HG03469 (cell line): ENCODE measurements around the gene GFRA4.

Experiments used
- ATAC-seq: cut with Tn5 transposase; IDR thresholded peaks from one replicate; pipeline ENCODE4 v1.9.1; 2021; ENCODE audit warnings: mild to moderate bottlenecking, moderate library complexity, moderate number of reproducible peaks; ENCODE audit not compliant: unreplicated experiment

The GFRA4 gene

DNA sequence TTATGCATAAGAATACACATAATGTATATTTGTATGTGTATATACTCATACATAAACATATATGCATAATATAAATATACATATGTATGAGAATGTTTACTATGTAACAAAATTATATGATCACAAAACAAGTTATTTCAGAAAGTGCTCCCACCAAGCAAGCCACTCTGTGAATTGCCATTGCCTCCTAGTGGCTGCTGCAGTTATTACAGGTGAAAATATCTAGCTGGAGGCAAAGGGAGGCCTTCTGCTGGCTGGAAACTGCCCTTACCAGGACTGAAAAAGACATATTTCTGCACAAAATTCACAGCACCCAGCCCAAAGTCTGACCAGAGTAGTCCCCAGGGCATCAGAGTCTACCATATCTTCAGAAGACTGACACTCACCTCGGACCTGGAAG, 33.0 kb upstream of the GFRA4 start:
- ATAC-seq, result no peak

DNA sequence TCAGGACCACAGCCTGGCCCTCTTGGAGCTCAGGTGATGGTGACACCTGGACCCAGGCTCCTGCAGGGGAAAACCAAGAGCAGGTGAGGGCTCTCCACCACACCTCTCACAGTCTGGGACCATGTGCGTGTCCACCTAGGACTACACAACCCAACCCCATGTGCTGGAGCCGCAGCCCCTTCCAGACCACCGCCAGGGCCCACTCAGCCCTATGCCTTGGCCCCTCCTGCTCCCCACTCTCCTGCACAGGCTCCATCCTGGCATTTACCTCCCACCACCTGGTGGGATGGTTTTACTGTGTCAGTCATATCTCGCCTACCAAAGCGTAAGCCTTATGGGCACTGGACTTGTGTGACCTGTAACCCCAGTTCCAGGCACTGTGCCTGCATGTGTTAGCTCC, 31.7 kb upstream of the GFRA4 start:
- no peak for ATAC-seq

DNA sequence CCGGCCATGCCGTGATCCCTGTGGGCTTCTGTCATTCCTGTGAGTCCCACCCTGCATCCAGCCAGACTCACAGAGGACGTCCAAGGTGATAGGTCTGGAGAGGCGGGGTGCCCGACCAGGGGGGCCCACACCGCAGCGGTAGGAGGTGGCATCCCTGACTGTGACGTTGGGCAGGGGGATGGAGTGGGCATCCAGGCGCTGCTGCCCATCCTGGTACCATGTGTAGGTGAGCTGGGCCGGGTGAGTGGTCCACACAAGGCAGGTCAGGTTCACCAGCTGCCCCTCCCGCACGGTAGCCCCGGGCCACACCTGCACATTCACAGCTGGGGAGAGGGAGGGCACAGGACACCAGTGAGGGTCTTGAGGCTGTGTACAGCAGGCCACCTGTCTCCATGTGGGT, 30.2 kb upstream of the GFRA4 start:
- no peak for ATAC-seq

DNA sequence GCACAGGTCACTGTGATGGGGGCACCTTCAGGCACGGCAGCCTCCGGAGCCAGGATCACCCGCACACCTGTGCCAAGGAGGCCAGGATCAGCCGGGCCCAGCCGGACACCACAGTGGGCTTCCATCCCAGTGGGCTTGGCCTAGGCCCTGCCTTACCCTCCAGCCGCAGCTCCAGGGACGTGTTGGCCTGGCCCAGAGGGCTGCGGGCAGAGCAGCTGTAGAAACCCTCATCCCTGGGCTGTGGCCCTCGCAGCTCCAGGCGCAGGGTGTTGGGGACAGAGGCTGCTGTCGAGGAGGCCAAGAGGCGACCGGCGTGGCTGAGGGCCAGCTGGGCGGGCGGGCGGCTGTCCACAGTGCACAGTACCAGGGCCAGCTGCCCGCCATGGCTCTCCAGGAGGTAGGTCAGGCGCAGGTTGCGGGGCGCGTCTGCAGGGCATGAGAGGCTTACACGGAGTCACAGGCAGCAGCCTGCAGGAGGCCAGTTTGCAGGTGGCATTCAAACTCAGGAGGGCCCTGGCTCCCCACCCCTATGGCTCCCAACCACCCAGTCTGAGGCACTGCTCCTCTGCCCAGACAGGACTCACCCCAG, 29.6 kb upstream of the GFRA4 start:
- ATAC-seq, result no peak

DNA sequence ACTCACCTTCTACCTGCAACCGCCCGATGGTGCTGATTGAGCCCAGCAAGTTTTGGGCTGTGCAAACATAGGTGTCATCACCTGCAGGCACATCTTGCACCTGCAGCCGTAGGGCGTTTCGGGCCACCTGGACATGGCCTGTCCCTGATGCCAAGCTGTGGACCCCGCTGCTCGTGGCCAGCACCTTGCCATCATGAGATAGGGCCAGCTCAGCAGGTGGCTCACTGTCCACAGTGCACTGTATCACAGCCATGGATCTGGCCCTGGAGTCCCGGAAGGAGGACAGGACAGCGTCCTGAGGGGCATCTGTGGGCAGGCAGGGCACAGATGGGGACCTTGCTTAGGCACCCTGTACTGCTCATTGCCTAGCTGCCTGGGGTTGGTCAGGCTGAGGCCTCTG, 28.7 kb upstream of the GFRA4 start:
- no peak for ATAC-seq

DNA sequence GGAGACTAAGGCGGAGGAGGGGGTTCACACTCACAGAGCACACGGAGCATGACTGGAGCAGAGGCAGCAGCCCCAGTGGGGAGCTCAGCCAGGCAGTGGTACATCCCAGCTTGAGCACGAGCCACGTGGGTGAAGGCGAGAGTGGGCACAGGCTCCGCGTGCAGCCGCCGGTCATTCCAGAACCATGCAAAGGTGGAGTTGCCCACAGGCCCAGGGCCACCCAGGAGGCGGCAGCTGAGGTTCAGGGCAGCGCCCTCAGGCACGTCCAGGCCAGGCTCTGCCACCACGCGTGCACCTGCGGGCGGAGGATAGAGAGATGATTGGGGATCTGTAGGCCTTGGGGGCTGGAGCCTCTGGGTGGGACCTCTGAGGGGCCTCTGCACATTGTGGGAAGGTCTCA, 28.1 kb upstream of the GFRA4 start:
- ATAC-seq, result no peak

DNA sequence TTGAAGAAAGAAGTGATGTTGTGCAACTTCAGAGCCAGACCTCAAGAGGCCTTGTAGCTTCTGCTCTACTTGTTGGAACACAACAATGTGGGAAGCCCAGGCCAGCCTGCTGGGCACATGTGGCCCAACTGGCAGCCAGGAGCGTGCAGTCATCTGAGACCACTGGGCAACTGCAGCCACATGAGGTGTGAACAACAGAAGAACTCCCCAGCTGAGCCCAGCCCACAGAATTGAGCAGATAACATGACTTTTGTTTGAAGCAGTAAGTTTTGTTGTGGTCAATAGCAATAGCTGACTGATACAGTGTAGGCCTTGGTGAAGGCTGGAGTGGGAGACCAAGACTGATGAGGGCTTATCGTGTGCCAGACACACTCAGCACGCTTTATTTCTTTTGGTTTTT, 27.2 kb upstream of the GFRA4 start:
- no peak for ATAC-seq

DNA sequence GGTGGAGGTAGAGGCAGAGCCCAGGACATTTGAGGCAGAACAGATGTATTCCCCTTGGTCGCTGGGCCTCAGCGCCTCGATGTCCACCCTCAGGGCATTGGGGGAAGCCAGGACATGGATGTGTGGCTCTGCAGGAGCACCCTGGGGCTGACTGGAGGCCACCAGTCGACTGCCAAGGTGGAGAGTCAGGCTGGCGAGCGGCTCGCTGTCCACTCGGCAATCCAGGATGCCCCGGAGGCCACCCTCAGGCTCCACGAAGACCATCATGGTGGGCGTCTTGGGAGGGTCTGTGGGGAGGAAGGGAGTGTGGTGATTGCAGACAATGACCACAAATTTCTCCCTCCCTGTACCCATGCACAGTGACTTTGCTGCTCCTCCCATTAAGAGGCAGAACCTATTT, 26.8 kb upstream of the GFRA4 start:
- ATAC-seq, result no peak

DNA sequence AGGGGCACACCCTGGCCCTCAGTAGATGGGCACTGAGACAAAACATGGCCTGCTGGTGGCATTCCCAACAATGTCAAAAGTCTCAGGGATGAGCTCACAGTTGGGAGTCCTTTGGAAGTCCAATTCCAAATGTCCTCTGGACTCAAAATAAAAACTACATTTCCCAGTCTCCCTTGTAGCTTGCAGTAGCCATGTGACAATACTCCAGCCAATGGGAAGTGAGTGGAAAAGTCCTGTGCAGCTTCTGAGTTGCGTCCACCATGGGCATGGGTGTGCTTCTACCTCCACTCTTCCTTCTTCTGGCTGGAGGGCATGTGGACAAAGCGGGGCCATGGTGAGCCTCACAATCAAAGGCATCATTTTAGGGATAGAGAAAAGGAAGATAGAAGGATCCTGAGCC, 24.5 kb upstream of the GFRA4 start:
- ATAC-seq, result no peak

DNA sequence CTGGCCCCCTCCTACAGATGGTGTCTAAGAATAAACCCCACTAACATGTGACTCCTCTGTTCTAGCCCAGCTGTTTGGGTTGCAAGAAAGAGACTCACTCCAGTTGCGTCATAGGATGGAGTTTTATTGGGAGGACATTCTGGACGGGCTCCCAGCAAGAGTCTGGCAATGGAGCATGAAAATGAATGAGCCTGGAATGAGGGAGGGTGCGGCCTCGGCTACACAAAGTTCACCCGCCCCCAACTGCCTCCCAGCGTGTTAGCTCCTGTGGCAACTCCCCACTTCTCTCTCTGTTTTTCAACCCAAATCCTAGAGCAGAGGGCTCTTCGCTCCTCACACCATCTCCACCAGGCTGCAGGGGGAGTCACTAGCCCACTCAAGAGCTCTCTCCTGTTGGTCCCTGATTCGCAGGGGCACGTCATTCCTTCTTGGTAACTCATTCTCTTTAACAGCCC, 23.7 kb upstream of the GFRA4 start:
- ATAC-seq, result no peak

DNA sequence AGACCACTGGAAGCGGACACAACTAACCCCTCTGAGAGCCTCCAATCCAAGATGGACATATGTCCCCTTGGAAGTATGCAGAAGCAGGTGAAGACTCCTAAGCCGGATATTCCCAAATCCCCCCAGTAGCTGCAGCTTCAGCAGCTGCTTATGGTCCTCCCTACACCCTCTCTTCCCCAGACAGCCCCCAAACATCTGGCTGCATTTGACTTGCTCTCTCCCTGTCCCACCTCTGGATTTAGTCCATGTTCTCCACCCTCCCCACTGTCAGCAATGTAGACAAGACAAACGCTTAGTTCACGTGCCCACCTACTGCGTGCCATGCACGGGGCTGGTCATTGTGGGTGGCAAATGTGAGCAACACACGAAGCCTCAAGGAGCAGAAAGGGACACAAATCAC, 23.2 kb upstream of the GFRA4 start:
- ATAC-seq, result no peak

DNA sequence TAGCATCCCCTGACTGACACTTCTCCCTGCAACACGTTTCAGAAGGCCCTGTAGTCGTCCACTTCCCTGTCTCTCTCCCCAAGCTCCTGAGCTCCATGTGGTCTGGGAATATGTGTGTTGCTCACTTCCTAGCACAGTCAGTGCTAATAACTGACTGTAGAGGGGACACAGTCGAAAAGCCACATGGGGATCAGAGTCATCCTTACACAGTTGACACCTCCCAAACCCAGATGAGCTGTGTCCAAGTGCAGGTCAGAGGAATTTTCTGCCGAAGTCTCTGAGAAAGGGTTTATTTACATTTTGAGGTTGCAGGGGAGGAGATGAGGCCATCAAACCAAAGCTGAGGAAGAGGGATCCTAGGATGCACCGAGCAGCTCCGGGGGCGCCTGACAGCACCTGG, 22.1 kb upstream of the GFRA4 start:
- ATAC-seq, result no peak

DNA sequence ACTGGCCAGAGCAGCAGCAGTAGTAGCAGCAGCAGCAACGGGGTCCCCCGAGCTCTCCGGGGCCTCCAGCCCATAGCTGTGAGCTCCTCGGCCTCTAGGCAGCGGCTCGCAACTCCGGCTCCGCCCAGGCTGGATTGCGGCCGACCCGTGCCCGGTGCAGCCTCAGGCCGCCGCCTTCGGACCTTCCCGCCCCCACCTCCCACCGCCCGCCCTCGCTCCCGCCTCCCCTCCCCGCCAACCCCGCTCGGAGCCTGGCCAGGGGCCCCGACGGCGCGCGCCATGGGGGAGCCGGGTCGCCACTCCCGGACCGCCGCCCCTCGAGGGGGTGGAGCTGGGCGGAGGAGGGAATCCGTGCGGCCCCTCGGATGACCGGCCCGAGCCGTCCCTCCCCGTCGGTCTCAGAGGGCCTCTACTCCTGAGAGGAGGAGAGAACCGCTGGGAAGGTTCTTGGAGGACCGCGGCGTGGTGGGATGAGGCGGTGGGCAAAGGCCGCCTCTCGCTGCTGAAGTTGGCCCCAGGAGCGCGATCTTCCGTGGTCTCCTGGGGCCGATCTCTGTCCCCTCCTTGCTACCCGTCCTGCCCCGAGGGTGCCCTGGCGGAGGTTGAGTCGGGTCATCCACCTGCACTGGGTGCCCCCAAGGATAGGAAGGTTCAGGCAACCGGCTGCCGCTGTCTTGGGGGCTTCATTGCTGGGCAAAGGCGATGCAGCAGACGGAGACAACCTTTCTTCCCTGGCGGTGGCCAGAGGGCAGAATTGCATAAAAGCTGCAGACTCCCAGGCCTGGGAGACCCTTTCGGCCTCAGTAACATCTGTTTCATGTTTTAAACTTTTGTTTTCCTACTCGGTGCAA, 19.0 kb upstream of the GFRA4 start, which contains the start of gene ADAM33:
ADAM33 (minus strand) TSS at position 80 of the 851 bp plus-strand sequence; CDS start at position 74, 6 bp downstream.
- no peak for ATAC-seq

DNA sequence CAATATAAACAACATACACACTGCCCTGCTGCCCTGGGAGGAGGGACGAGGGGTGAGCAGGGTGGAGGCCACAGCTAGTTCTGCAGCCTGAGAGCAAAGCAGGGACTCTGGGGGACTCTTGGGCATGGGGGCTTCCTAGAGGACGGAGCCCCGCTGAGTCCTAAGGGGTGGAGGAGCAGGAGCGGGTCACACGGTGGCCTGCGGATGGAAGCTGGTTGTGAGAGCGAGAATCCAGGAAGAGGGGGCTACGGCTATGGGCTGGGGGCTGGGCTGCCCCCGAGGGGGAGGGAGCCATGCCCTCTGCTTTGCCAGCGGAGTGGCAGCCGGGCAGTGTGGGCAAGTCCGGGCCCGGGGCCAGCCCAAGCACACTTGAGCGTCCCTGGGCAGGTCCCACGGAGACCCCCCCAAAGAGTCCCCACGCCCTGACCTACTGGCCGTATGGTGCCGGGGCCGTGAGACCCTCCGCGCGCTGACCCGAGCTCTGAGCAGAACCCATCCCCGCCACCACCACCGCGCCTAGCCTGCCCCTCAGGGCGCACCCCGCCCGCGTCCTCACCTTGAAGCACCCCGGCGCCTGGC, 18.2 kb upstream of the GFRA4 start:
- no peak for ATAC-seq

DNA sequence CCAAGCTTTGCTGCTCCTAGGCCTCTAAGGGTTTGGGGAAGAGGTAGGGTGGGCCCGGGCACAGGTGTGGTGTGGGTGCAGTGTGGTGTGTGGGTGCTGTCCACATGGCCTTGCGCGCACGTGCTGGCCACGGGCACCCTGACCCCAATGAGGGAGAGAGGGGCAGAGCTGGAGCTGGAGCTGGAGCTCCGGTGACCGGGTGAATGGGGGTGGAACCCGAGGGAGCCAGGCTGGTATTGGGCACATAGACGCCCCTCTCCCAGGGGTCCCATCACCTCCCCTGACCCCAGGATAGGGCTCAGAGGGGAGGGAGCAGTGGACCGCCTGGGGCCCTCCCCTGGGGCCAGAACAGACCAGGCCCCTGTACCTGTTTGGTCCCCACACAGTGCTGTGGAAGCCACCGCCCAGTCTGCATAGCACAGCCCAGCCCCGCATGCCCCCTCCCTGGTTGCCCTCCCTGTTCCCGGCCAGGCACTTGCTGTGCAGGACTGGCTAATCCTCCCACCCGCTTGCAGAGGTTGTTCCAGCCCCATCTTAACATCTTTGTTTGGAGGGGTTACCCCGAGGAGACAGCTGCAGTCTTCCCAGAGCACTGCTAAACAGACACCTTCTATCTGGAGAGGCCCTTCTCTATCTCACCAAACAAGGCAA, 17.6 kb upstream of the GFRA4 start:
- ATAC-seq, result no peak

DNA sequence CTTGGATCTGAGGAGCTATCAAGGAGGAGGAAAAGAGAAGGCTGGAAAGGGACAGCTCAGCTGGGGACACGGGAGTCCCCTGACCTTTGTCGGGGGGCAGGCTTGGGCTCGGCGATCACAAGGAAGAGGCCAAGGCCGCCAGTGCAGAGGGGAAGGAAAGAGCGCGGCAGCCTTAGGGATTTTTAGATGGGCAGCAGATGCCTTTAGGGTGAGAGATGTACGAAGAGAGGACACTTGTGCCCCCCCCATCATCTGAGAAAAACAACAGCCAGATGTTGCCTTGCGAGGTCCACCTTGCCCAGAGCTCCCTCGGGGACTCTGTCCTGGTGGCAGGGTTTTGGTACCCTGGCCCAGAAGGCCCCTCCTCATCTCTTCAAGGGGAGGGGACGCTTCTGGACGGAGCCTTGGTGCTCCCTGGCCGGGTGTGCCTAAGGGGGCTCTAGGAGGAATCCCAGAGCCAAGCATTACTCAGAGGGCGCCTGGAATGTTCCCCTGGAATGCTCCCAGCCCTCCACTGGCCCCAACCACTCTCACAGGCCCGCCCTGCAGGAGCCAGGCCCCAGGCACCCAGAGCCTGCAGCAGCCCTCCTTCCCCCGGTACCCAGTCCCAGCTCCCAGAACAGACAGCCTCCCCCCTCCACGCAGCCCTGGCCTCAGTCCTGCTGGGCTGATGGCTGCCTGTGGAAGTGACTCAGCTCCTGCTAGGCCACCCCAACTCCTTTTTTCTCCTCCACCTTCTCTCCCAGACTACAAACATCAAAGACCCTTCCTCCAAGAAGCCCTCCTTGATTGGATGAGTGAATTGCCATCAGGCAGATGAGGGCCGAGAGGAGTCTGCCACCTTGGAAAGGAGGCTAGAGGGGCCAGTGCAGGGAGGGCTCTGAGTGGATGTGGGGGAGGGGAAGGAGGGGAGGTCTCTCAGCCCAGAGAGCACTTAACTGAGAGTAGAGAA, 16.8 kb upstream of the GFRA4 start:
- ATAC-seq, result no peak

DNA sequence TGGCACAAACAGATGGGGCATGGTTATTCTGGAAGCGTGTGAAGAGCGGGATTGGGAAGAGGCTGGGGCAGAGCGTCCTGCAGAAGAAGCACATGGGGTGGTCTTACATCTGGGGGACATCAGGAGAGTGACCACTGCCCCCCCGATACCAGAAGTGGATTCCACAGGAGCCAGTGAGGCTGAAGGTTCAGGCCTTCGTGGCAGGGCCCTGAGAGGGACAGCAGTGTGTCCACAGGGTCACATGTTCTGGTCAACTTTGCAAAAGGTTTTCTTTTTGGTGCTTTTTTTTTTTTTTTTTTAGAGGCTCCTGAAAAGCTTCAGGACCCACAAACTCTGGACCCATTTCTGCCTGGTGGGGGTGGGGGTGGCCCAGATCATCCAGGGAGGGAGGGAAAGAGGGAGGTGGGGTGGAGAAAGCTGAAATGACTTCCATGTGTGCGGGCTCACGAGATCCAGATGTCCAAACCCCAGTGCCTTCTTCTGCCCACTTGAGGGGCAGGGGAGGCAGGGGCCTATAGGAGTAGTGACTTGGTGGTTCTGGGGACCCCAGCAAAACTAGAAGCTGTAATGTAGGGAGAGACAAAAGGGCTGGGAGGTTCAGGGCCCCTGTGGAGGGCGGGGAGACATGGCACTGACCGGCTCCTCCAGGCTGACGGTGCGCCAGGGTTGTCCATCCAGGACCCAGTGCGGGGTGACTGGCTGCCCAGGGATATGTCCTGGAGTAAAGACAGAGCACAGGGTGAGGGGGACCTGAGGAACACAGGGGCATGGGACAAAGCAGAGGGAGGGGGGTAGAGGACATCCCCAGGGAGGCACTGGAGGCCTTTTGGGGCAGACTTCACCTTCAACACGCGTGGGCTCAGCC, 15.9 kb upstream of the GFRA4 start:
- no peak for ATAC-seq

DNA sequence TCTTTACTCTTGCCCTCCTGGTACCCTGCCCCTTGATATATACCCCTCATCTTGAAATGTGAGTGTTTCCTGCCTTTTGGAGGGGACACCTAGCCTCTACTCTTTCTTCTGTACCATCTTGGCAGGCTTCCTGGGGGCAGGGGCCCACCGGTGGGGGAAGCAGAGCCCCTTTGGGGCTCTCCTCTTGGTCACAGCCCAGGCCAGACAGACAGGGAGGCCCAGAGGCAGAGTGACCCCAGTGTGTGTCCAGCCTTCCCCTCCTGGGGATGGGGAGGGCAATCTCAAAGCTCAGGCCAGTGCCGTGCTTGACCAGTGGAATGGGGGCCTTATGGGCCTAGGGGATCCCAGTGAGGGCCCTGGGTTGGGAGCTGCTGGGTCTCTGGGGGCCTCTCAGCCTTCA, 15.0 kb upstream of the GFRA4 start:
- no peak for ATAC-seq

DNA sequence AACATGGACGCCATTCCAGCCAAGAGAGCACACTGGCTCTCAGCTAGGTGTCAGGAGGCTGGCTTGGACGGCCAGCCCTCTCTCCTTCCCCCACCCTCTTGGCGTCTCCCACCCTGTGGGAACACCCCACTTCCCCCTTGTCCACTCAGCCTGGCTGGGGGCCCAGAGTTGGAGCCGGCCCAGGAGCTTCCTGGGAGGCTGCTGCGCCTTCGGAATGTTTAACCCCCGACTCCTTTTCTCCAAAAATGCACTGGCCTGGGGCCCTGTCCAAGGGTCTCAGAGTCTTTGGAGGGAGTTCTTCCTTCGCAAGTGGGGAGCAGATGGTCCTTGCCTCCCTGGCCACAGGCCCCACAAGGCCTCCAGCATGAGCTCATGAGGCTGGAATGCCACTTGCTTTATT, 14.5 kb upstream of the GFRA4 start:
- no peak for ATAC-seq
